Neuronal stem cell (in vitro differentiated cells): ENCODE measurements around the gene KRT79.

Source experiments
- DNase-seq: peaks from one replicate; pipeline ENCODE4 v3.0.0-alpha.2; 2013; ENCODE audit warnings: low spot score
- H2AFZ ChIP-seq: one replicate; pipeline ENCODE4 v1.6.1; 2013; ENCODE audit warnings: mild to moderate bottlenecking, low read length, inconsistent platforms
- H2AK5ac ChIP-seq: 2 replicates; pipeline ENCODE4 v1.6.1; 2013; ENCODE audit warnings: low read depth, mild to moderate bottlenecking, inconsistent platforms, low read length, moderate library complexity, mixed read lengths
- H2BK120ac ChIP-seq: 2 replicates; pipeline ENCODE4 v1.6.1; 2013; ENCODE audit warnings: low read depth, mild to moderate bottlenecking, inconsistent platforms, low read length, moderate library complexity, mixed read lengths
- H2BK12ac ChIP-seq: one replicate; pipeline ENCODE4 v1.6.1; 2013; ENCODE audit warnings: low read length, inconsistent platforms
- H2BK15ac ChIP-seq: 2 replicates; pipeline ENCODE4 v1.6.1; 2013; ENCODE audit warnings: mild to moderate bottlenecking, low read length, inconsistent platforms, mixed read lengths
- H2BK5ac ChIP-seq: one replicate; pipeline ENCODE4 v1.6.1; 2013; ENCODE audit warnings: inconsistent platforms, mild to moderate bottlenecking, low read length, moderate library complexity
- H3K14ac ChIP-seq: one replicate; pipeline ENCODE4 v1.6.1; 2013; ENCODE audit warnings: low read length, inconsistent platforms
- H3K18ac ChIP-seq: 2 replicates; pipeline ENCODE4 v1.6.1; 2013; ENCODE audit warnings: low read length, inconsistent platforms
- H3K23ac ChIP-seq: 2 replicates; pipeline ENCODE4 v1.6.1; 2013; ENCODE audit warnings: low read depth, mild to moderate bottlenecking, mixed read lengths, low read length, inconsistent platforms; ENCODE audit not compliant: poor library complexity
- H3K27ac ChIP-seq: replicated peaks from 3 replicates; pipeline ENCODE4 v1.5.1; 2013; ENCODE audit warnings: low read length, inconsistent platforms
- H3K27me3 ChIP-seq, 3 experiments: 2 replicates each; pipeline ENCODE4 v1.6.1; 2013; ENCODE audit warnings: low read length in 3 of 3, mild to moderate bottlenecking in 2 of 3, inconsistent platforms in 1 of 3, low read depth in 1 of 3, mixed read lengths in 1 of 3, moderate library complexity in 1 of 3; ENCODE audit not compliant: control insufficient read depth in 3 of 3, insufficient read depth in 3 of 3
- H3K36me3 ChIP-seq, 2 donors: replicated peaks in 1 of 2; 2 replicates each; pipeline ENCODE4 v1.6.1; 2013; ENCODE audit warnings: low read length in 2 of 2; ENCODE audit not compliant: control insufficient read depth in 2 of 2, insufficient read depth in 2 of 2
- H3K4ac ChIP-seq: 2 replicates; pipeline ENCODE4 v1.6.1; 2013; ENCODE audit warnings: inconsistent platforms, mild to moderate bottlenecking, low read length, moderate library complexity
- H3K4me1 ChIP-seq, 2 donors: 1 replicate in 1 of 2; 2 replicates in 1 of 2; pipeline ENCODE4 v1.6.1; 2013; ENCODE audit warnings: low read length in 2 of 2, low read depth in 1 of 2; ENCODE audit not compliant: control insufficient read depth in 2 of 2, insufficient read depth in 1 of 2
- H3K4me2 ChIP-seq: one replicate; pipeline ENCODE4 v1.6.1; 2013; ENCODE audit warnings: mild to moderate bottlenecking, low read length, inconsistent platforms; ENCODE audit not compliant: insufficient read depth, poor library complexity, severe bottlenecking
- H3K4me3 ChIP-seq, 2 donors: 2 replicates each; pipeline ENCODE4 v1.5.1; 2013; ENCODE audit warnings: low read length in 2 of 2, mild to moderate bottlenecking in 2 of 2, inconsistent platforms in 1 of 2, moderate library complexity in 1 of 2
- H3K79me1 ChIP-seq: one replicate; pipeline ENCODE4 v1.6.1; 2013; ENCODE audit warnings: low read depth, mild to moderate bottlenecking, inconsistent platforms, low read length, moderate library complexity
- H3K9ac ChIP-seq: one replicate; pipeline ENCODE4 v1.6.1; 2013; ENCODE audit warnings: mild to moderate bottlenecking, low read depth, low read length, inconsistent platforms; ENCODE audit not compliant: poor library complexity
- H3K9me3 ChIP-seq, 2 donors: replicated peaks in 1 of 2; 2 replicates each; pipeline versions ENCODE3 to v1.6.1; 2013; ENCODE audit warnings: low read length in 2 of 2, mild to moderate bottlenecking in 2 of 2, inconsistent platforms in 1 of 2, low read depth in 1 of 2, mixed read lengths in 1 of 2, moderate library complexity in 1 of 2; ENCODE audit not compliant: control insufficient read depth in 2 of 2, insufficient read depth in 1 of 2
- H4K8ac ChIP-seq: one replicate; pipeline ENCODE4 v1.6.1; 2013; ENCODE audit warnings: low read depth, mild to moderate bottlenecking, inconsistent platforms, low read length, moderate library complexity
- H4K91ac ChIP-seq: one replicate; pipeline ENCODE4 v1.6.1; 2013; ENCODE audit warnings: low read length, low read depth, mild to moderate bottlenecking, inconsistent platforms; ENCODE audit not compliant: poor library complexity
- WGBS, 2 donors: extraction: QIAGEN DNeasy Blood & Tissue Kit; methylation state at CpG; one replicate each; pipeline ENCODE4 v1.1.7; 2013; ENCODE audit warnings: missing lambda C conversion rate in 2 of 2, mixed read lengths in 1 of 2; ENCODE audit not compliant: insufficient read length in 2 of 2, insufficient replicate concordance in 1 of 2; ENCODE audit errors: extremely low coverage in 2 of 2; 5-methylcytosine and 5-hydroxymethylcytosine counted together

KRT79 gene

DNA sequence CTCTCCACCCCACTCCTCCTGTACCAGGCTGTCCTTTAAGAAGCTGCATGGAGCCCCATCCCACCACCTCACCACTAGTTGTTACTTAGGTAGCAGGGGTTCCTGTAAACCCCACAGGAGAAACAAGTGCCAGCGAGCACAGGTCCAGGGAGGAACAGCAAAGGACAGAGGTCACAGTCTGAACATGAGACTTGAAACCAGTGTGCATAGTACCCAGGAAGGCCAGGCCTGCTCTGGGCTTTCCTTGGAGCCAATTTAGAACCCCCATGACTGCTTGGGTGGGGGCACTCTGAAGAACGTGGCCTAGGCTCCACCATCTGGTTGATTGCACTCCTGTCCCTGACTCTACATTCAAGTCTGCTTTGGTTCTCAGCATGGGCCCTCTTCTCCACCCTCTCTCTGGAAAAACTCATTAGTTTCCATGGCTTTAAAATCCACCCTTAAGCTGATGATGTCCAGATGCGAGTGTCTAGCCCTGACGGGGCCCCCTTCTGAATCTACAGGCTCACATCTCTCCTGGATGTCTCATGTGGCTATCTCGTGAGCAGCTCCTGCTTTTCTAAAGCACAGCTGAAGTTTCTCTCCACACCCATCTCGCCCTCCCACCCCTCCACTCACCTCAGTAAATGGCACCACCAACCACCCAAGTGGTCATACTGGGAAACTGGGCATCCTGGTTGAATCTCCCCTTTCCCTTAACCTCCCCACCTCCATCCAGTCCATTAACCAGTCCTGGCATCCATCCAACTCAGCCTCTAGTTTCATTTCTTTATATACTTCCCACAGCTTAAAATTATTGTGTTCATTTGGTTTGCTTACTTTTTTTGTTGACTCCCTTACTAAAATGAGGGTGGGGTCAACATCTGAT is 46.6 kb downstream of the KRT79 start:
- Histone ChIP-seq H3K9me3 (no peaks in the 10 kb centered on the region), H3K27ac (no peak overlapping the region), H2AFZ (no peak overlapping the region), H3K23ac (no peak overlapping the region), H3K36me3 (no peaks in the 10 kb centered on the region), H3K9ac (no peak overlapping the region), H3K4me1 (no peaks in the 10 kb centered on the region), H4K91ac (no peak overlapping the region), H3K79me1 (no peaks in the 10 kb centered on the region), H3K4me3 (no peak overlapping the region), H2BK120ac (no peak overlapping the region), H3K18ac (no peak overlapping the region), H3K4me2 (no peak overlapping the region), H2BK15ac (no peak overlapping the region), H3K4ac (no peak overlapping the region), H3K27me3 (no peaks in the 10 kb centered on the region), H3K14ac (peak overlapping the region; percentile 5), H2BK12ac (no peak overlapping the region), H4K8ac (peak overlapping the region; percentile 66), H2AK5ac (peak overlapping the region; percentile 39), H2BK5ac (no peak overlapping the region)
- no peak for DNase-seq
- WGBS, 2 donors = no CpG with 5 or more reads among the region's 6 CpGs

DNA sequence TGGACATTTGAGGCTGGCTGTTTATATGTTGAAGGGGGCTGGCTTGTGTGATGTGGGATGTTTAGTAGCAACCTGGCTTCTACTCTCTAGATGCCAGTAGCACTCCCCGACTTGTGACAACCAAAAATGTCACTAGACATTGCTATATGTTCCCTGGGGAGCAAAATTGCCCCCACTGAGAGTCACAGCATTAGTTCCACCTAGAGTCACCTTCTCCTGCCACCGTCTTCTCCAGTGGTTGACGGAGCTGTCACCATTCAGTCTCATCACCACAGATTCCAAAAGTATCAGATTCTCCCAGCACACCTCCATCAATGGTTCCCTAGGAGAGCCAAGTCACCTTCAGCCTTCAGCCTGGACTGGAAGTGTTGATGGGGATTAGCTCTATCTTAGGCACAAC is 49.2 kb downstream of the KRT79 start:
- no peaks in the 10 kb centered on the region for H3K79me1 ChIP-seq
- H2BK12ac ChIP-seq = no peak overlapping the region
- H3K9me3 ChIP-seq = no peaks in the 10 kb centered on the region
- no peak overlapping the region for H3K14ac ChIP-seq
- H4K91ac ChIP-seq = no peak overlapping the region
- H3K27ac ChIP-seq = no peak overlapping the region
- H3K23ac ChIP-seq = no peak overlapping the region
- no peak overlapping the region for H3K4ac ChIP-seq
- H3K27me3 ChIP-seq = no peaks in the 10 kb centered on the region
- no CpG with 5 or more reads among the region's 3 CpGs for WGBS, 2 donors
- H3K4me3 ChIP-seq = no peak overlapping the region
- no peak overlapping the region for H3K9ac ChIP-seq
- no peak overlapping the region for H2AK5ac ChIP-seq
- no peak overlapping the region for H3K18ac ChIP-seq
- H2BK15ac ChIP-seq = no peak overlapping the region
- no peaks in the 10 kb centered on the region for H3K36me3 ChIP-seq
- DNase-seq = no peak
- H3K4me2 ChIP-seq = no peak overlapping the region
- no peak overlapping the region for H4K8ac ChIP-seq
- no peak overlapping the region for H2BK120ac ChIP-seq
- H2BK5ac ChIP-seq = no peak overlapping the region
- no peaks in the 10 kb centered on the region for H3K4me1 ChIP-seq
- no peak overlapping the region for H2AFZ ChIP-seq

- H4K91ac ChIP-seq = no peak overlapping the region
Observed at GRCh38 chr12:52783563-52784316, 50.4 kb downstream of the KRT79 start.

DNA sequence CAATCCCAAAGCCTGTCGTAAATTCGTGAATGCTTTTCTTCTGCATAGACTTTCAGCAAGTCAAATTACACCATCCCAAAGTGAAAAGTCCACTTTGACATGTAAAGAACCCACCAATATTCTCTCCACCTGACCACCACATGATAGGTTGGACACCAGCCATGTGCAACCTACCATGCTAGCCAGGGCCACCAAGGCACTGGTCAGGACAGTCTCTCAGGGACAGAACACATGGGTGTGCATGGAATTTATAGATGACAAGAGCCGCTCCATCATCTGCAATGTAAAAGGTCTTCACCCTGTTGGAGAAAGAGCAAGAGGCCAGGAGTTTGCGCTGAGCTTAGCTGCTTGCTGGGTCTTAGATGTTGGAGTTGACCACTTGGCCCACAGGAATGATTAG is 51.6 kb downstream of the KRT79 start:
- WGBS, 2 donors = no CpG with 5 or more reads among the region's 4 CpGs
- H4K91ac ChIP-seq = no peak overlapping the region
- H2AK5ac ChIP-seq = no peak overlapping the region
- H4K8ac ChIP-seq = no peak overlapping the region
- no peak overlapping the region for H2AFZ ChIP-seq
- DNase-seq = no peak
- no peaks in the 10 kb centered on the region for H3K4me1 ChIP-seq
- no peak overlapping the region for H3K9ac ChIP-seq
- H3K4ac ChIP-seq = no peak overlapping the region
- no peak overlapping the region for H3K18ac ChIP-seq
- H3K23ac ChIP-seq = no peak overlapping the region
- no peak overlapping the region for H3K4me3 ChIP-seq
- no peak overlapping the region for H2BK15ac ChIP-seq
- H3K9me3 ChIP-seq = no peaks in the 10 kb centered on the region
- H2BK12ac ChIP-seq = no peak overlapping the region
- H2BK5ac ChIP-seq = no peak overlapping the region
- no peaks in the 10 kb centered on the region for H3K79me1 ChIP-seq
- no peak overlapping the region for H3K14ac ChIP-seq
- H3K4me2 ChIP-seq = no peak overlapping the region
- H2BK120ac ChIP-seq = no peak overlapping the region
- H3K27ac ChIP-seq = no peak overlapping the region
- no peaks in the 10 kb centered on the region for H3K27me3 ChIP-seq
- no peaks in the 10 kb centered on the region for H3K36me3 ChIP-seq

More at GRCh38 chr12:52783563-52784316, 50.4 kb downstream of the KRT79 start:
- H3K4ac ChIP-seq = no peak overlapping the region
- H2AK5ac ChIP-seq = no peak overlapping the region
- H3K27me3 ChIP-seq = no peaks in the 10 kb centered on the region
- no peak overlapping the region for H2BK15ac ChIP-seq
- no peak overlapping the region for H3K4me2 ChIP-seq
- no peak overlapping the region for H3K23ac ChIP-seq
- H3K36me3 ChIP-seq = no peaks in the 10 kb centered on the region
- no peak for DNase-seq
- H3K4me1 ChIP-seq = no peaks in the 10 kb centered on the region
- H3K4me3 ChIP-seq = no peak overlapping the region
- H2BK5ac ChIP-seq = no peak overlapping the region
- no peak overlapping the region for H2BK120ac ChIP-seq
- no peak overlapping the region for H4K8ac ChIP-seq
- H3K9ac ChIP-seq = no peak overlapping the region
- H3K27ac ChIP-seq = no peak overlapping the region
- no peak overlapping the region for H3K18ac ChIP-seq
- no peak overlapping the region for H2BK12ac ChIP-seq
- no peaks in the 10 kb centered on the region for H3K9me3 ChIP-seq
- no CpG with 5 or more reads among the region's 7 CpGs for WGBS, 2 donors
- H3K79me1 ChIP-seq = no peaks in the 10 kb centered on the region
- no peak overlapping the region for H2AFZ ChIP-seq
- no peak overlapping the region for H3K14ac ChIP-seq
